Cortex of kidney (tissue), 1 donor: ENCODE data around the gene CYP1B1.

Source experiments
- DNase-seq: peaks from one replicate; lab custom pipeline; 2025; lab: John Stamatoyannopoulos, UW

Gene CYP1B1

GRCh38 chr2:38074764-38075506 lies 1.0 kb downstream of the CYP1B1 start:
- DNase-seq, result no peak

GRCh38 chr2:38074058-38074763 lies 1.7 kb downstream of the CYP1B1 start:
- DNase-seq, result no peak

GRCh38 chr2:38073211-38074057 lies 2.5 kb downstream of the CYP1B1 start:
- no peak for DNase-seq

GRCh38 chr2:38070438-38070837 lies 5.5 kb downstream of the CYP1B1 start:
- DNase-seq, result no peak

- no peak for DNase-seq
Observed at GRCh38 chr2:38068234-38068633, 7.7 kb downstream of the CYP1B1 start.

- no peak for DNase-seq
Observed at GRCh38 chr2:38066421-38067115, 9.4 kb downstream of the CYP1B1 start.

- no peak for DNase-seq
Observed at GRCh38 chr2:38065502-38066135, 10.3 kb downstream of the CYP1B1 start.

- DNase-seq, result no peak
Observed at GRCh38 chr2:38064801-38065501, 11.0 kb downstream of the CYP1B1 start.

GRCh38 chr2:38060236-38061018 lies 15.5 kb downstream of the CYP1B1 start:
- no peak for DNase-seq

GRCh38 chr2:38057651-38058410 lies 18.1 kb downstream of the CYP1B1 start:
- DNase-seq, result no peak

GRCh38 chr2:38056216-38056615 lies 19.7 kb downstream of the CYP1B1 start:
- no peak for DNase-seq

GRCh38 chr2:38045811-38046210 lies 30.1 kb downstream of the CYP1B1 start:
- no peak for DNase-seq

GRCh38 chr2:38039121-38039910 lies 36.6 kb downstream of the CYP1B1 start:
- DNase-seq, result no peak

GRCh38 chr2:38038682-38039081 lies 37.3 kb downstream of the CYP1B1 start:
- DNase-seq, result no peak

- DNase-seq, result no peak
Observed at GRCh38 chr2:38037757-38038621, 38.0 kb downstream of the CYP1B1 start.

GRCh38 chr2:38037325-38037724 lies 38.6 kb downstream of the CYP1B1 start:
- no peak for DNase-seq

GRCh38 chr2:38035968-38036367 lies 40.0 kb downstream of the CYP1B1 start:
- DNase-seq, result no peak

- no peak for DNase-seq
Observed at GRCh38 chr2:38033646-38034045, 42.3 kb downstream of the CYP1B1 start.
